ENCODE data around the gene CCDC73.

GRCh38 chr11:32704775-32705174 lies 89.7 kb downstream of the CCDC73 start:
- TF ChIP-seq HDAC6 (IDR thresholded peaks at IDR 0.05; ENCODE audit: unreplicated experiment) (no peak), SKIL (IDR thresholded peaks at IDR 0.05; ENCODE audit: low read depth, poor library complexity, severe bottlenecking) (no peak)

Measured in GM12878 (cell line).